Gastrocnemius medialis (tissue), 4 donors: Measurements from ENCODE around the gene SMARCA2.

Experiments
- POLR2A ChIP-seq, 2 donors: fragments of 450-650 bp; IDR thresholded peaks; one replicate each; pipeline ENCODE4 v1.6.1; 2017; ENCODE audit warnings: antibody characterized with exemption in 2 of 2, mild to moderate bottlenecking in 2 of 2, moderate library complexity in 2 of 2
- TF ChIP-seq, protein P1 (sequence below), 5 experiments: fragments of 450-650 bp in 3 of 5; fragments of 200-600 bp in 2 of 5; sonication (generic) in 2 of 5; IDR thresholded peaks in 4 of 5; conservative IDR thresholded peaks in 1 of 5; 1 replicate in 4 of 5; 2 replicates in 1 of 5; pipeline ENCODE4 v1.5.1; 2016 to 2019; ENCODE audit warnings: antibody characterized with exemption in 5 of 5, mild to moderate bottlenecking in 3 of 5, moderate library complexity in 3 of 5

DNA sequence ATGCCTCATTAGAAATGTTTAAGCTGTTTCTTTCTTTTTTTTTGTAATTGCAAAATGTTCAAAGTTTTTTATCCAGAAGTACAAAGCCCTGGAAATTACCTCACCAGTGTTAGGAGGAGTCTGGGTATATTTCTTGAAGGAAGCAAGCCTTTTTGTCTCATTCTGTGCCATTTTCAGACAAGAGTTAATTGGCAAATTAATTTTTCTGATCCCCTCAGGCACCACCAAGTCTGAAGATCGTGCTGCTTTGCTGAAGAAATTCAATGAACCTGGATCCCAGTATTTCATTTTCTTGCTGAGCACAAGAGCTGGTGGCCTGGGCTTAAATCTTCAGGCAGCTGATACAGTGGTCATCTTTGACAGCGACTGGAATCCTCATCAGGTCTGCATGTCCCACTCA is 94.9 kb downstream of the SMARCA2 start:
- no peak for TF ChIP-seq POLR2A (IDR thresholded peaks at IDR 0.05)
- TF ChIP-seq, protein P1, sequence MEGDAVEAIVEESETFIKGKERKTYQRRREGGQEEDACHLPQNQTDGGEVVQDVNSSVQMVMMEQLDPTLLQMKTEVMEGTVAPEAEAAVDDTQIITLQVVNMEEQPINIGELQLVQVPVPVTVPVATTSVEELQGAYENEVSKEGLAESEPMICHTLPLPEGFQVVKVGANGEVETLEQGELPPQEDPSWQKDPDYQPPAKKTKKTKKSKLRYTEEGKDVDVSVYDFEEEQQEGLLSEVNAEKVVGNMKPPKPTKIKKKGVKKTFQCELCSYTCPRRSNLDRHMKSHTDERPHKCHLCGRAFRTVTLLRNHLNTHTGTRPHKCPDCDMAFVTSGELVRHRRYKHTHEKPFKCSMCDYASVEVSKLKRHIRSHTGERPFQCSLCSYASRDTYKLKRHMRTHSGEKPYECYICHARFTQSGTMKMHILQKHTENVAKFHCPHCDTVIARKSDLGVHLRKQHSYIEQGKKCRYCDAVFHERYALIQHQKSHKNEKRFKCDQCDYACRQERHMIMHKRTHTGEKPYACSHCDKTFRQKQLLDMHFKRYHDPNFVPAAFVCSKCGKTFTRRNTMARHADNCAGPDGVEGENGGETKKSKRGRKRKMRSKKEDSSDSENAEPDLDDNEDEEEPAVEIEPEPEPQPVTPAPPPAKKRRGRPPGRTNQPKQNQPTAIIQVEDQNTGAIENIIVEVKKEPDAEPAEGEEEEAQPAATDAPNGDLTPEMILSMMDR (IDR thresholded peaks at IDR 0.05 in 4 of 5, conservative IDR thresholded peaks at IDR 0.05 in 1 of 5), result no peak
